Naive thymus-derived CD4-positive, alpha-beta T cell (primary cell): ENCODE measurements around the gene WARS2. TPM values are rescaled to one million over a fixed set of nuclear protein-coding genes. Genes with fewer than 3 reads are reported as not detected.

Experiments used
- ATAC-seq: fragments of 150-1000 bp; cut with Tn5 transposase; 2 replicates; pipeline ENCODE4 v1.10.0; 2021; ENCODE audit warnings: mild to moderate bottlenecking, moderate library complexity
- CTCF ChIA-PET: fragments of 350-600 bp; sonication (Branson Sonifier 250); formaldehyde crosslinking; loops from one replicate; lab custom pipeline; 2021; ENCODE audit warnings: antibody characterized with exemption; lab: Charles Lee
- POLR2A ChIA-PET: fragments of 350-600 bp; sonication (Branson Sonifier 250); formaldehyde crosslinking; loops from one replicate; lab custom pipeline; 2021; ENCODE audit warnings: antibody characterized with exemption, inconsistent platforms; lab: Charles Lee
- DNase-seq, 9 donors: peaks; one replicate each; pipeline versions ENCODE4 v3.0.0 to v3.0.0-alpha.2; 2020 to 2022; ENCODE audit warnings: mixed read lengths in 1 of 9
- H3K27ac ChIP-seq: one replicate; pipeline ENCODE4 v1.7.0; 2013; ENCODE audit warnings: mild to moderate bottlenecking, low read depth, low read length, moderate library complexity
- H3K27me3 ChIP-seq, 2 donors: one replicate each; pipeline ENCODE4 v1.7.0; 2013; ENCODE audit warnings: low read length in 2 of 2, mild to moderate bottlenecking in 2 of 2, moderate library complexity in 2 of 2; ENCODE audit not compliant: control insufficient read depth in 2 of 2, insufficient read depth in 2 of 2
- H3K36me3 ChIP-seq, 3 experiments: 1 replicate in 2 of 3; 2 replicates in 1 of 3; pipeline ENCODE4 v1.7.0; 2013; ENCODE audit warnings: low read length in 3 of 3, mild to moderate bottlenecking in 3 of 3, moderate library complexity in 1 of 3; ENCODE audit not compliant: insufficient read depth in 3 of 3, control insufficient read depth in 2 of 3
- H3K4me1 ChIP-seq, 2 donors: one replicate each; pipeline ENCODE4 v1.7.0; 2013; ENCODE audit warnings: low read length in 2 of 2, mild to moderate bottlenecking in 2 of 2, moderate library complexity in 1 of 2; ENCODE audit not compliant: control insufficient read depth in 2 of 2, insufficient read depth in 2 of 2
- H3K4me3 ChIP-seq: 2 replicates; pipeline ENCODE4 v1.7.0; 2013; ENCODE audit warnings: mild to moderate bottlenecking, low read length
- H3K9me3 ChIP-seq, 3 experiments: 1 replicate in 2 of 3; 2 replicates in 1 of 3; pipeline ENCODE4 v1.7.0; 2013; ENCODE audit warnings: low read length in 3 of 3; ENCODE audit not compliant: control insufficient read depth in 2 of 3
- H3K27ac Mint-ChIP-seq, 9 donors: one replicate each; pipeline ENCODE4 v1.8.0; 2020 to 2022; ENCODE audit warnings: mixed read lengths in 9 of 9, mild to moderate bottlenecking in 8 of 9, moderate library complexity in 5 of 9, inconsistent platforms in 2 of 9
- H3K27me3 Mint-ChIP-seq, 5 donors: one replicate each; pipeline ENCODE4 v1.8.0; 2021 to 2022; ENCODE audit warnings: mixed read lengths in 5 of 5, mild to moderate bottlenecking in 1 of 5
- H3K36me3 Mint-ChIP-seq, 5 donors: one replicate each; pipeline ENCODE4 v1.8.0; 2020 to 2022; ENCODE audit warnings: mixed read lengths in 5 of 5, mild to moderate bottlenecking in 3 of 5, inconsistent platforms in 1 of 5
- H3K4me1 Mint-ChIP-seq, 7 donors: one replicate each; pipeline ENCODE4 v1.8.0; 2020 to 2022; ENCODE audit warnings: mixed read lengths in 7 of 7, mild to moderate bottlenecking in 3 of 7, inconsistent platforms in 1 of 7
- H3K4me3 Mint-ChIP-seq, 10 donors: one replicate each; pipeline ENCODE4 v1.8.0; 2020 to 2022; ENCODE audit warnings: mild to moderate bottlenecking in 10 of 10, mixed read lengths in 10 of 10, moderate library complexity in 6 of 10, inconsistent platforms in 2 of 10
- H3K9me3 Mint-ChIP-seq, 11 donors: one replicate each; pipeline ENCODE4 v1.8.0; 2020 to 2022; ENCODE audit warnings: mixed read lengths in 11 of 11, mild to moderate bottlenecking in 4 of 11, inconsistent platforms in 1 of 11, moderate library complexity in 1 of 11
- intact Hi-C, 2 donors: fragments of 100-400 bp; cut with micrococcal nuclease; formaldehyde crosslinking; loops; one replicate each; pipeline ENCODE4 v1.15.1; 2023
- polyA plus RNA-seq, 2 donors: library from polyadenylated mRNA; unstranded; fragments of 300-500 nt; fragmentation: Illumina TruSeq; gene quantifications; one replicate each; pipeline ENCODE4 v1.2.3, GENCODE V29; 2021
- total RNA-seq, 6 experiments: library from RNA in 5 of 6; stranded (reverse) in 5 of 6; gene quantifications; 1 replicate in 5 of 6; 2 replicates in 1 of 6; pipeline ENCODE4 v1.2.3 and lab custom pipeline; 2021 to 2026

The WARS2 gene
- total and polyA plus RNA-seq, 7 experiments from 2014 or later = 8.6 to 27.1 (median 11.5) TPM

DNA sequence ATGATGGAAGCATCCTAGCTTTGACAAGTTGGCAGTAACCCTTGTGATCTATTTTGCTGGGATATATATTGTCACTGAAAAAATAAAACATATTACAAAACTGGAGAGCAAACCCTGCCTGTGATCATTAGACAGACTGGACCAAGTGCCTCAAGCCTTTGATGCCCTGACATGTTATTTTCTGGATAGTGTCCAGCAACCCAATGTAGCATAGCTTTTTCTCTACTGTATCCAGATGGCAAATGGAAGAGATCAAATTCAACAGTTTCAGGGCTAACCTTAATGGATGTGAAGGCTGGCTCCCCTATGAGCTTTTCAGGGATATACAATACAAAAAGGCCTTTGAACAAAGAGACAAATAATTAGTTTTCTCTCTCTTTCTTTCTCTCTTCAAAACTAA lies 25.1 kb downstream of the WARS2 start:
- H3K36me3 ChIP-seq = no peaks in the 10 kb centered on the region
- Mint-ChIP-seq H3K27me3 (no peaks in the 10 kb centered on the region), H3K9me3 (peaks cover 0 to 48% (median 15%) of the 10 kb centered on the region in 11 donors), H3K4me1 (peaks cover 0 to 12% (median 6%) of the 10 kb centered on the region in 7 donors), H3K36me3 (peaks cover 0 to 64% (median 49%) of the 10 kb centered on the region in 5 donors), H3K4me3 (no peak overlapping the region), H3K27ac (no peak overlapping the region)
- H3K27ac ChIP-seq = no peak overlapping the region
- POLR2A ChIA-PET = no interaction called here
- H3K27me3 ChIP-seq = no peaks in the 10 kb centered on the region
- DNase-seq (no peak), ATAC-seq (no peak)
- intact Hi-C loops = no loop called here
- peaks cover 0 to 5% (median 0%) of the 10 kb centered on the region in 3 experiments for H3K9me3 ChIP-seq
- CTCF ChIA-PET = interaction anchor here (0.8 kb wide), 1 partner anchor 96 kb away, joined by 3 read pairs; no protein-coding TSS in a partner anchor
- no peaks in the 10 kb centered on the region for H3K4me1 ChIP-seq
- H3K4me3 ChIP-seq = no peak overlapping the region

- H3K27me3 ChIP-seq = no peaks in the 10 kb centered on the region
- H3K4me3 ChIP-seq = no peak overlapping the region
- no peak overlapping the region for H3K27ac Mint-ChIP-seq
- ChIA-PET POLR2A (no interaction called here), CTCF (no interaction called here)
- ATAC-seq (no peak), DNase-seq (no peak)
- no peaks in the 10 kb centered on the region for H3K27me3 Mint-ChIP-seq
- peaks cover 0 to 48% (median 12%) of the 10 kb centered on the region in 11 donors for H3K9me3 Mint-ChIP-seq
- H3K4me1 ChIP-seq = no peaks in the 10 kb centered on the region
- peaks cover 0 to 61% (median 44%) of the 10 kb centered on the region in 5 donors for H3K36me3 Mint-ChIP-seq
- H3K27ac ChIP-seq = no peak overlapping the region
- peaks cover 0 to 5% (median 0%) of the 10 kb centered on the region in 3 experiments for H3K9me3 ChIP-seq
- H3K4me3 Mint-ChIP-seq = no peak overlapping the region
- H3K36me3 ChIP-seq = no peaks in the 10 kb centered on the region
- intact Hi-C loops = no loop called here
- peaks cover 0 to 10% (median 3%) of the 10 kb centered on the region in 7 donors for H3K4me1 Mint-ChIP-seq
Measured at GRCh38 chr1:119114786-119115185, 25.7 kb downstream of the WARS2 start.

GRCh38 chr1:119112791-119113190 lies 27.7 kb downstream of the WARS2 start:
- H3K27me3 ChIP-seq = no peaks in the 10 kb centered on the region
- intact Hi-C loops = no loop called here
- peaks cover 0 to 56% (median 39%) of the 10 kb centered on the region in 5 donors for H3K36me3 Mint-ChIP-seq
- CTCF ChIA-PET = no interaction called here
- no peak overlapping the region for H3K27ac Mint-ChIP-seq
- no peak overlapping the region for H3K27ac ChIP-seq
- H3K4me1 ChIP-seq = no peaks in the 10 kb centered on the region
- DNase-seq = no peak
- H3K4me3 ChIP-seq = no peak overlapping the region
- POLR2A ChIA-PET = no interaction called here
- peaks cover 0 to 8% (median 0%) of the 10 kb centered on the region in 7 donors for H3K4me1 Mint-ChIP-seq
- H3K4me3 Mint-ChIP-seq = no peak overlapping the region
- H3K36me3 ChIP-seq = no peaks in the 10 kb centered on the region
- peaks cover 0 to 5% (median 0%) of the 10 kb centered on the region in 3 experiments for H3K9me3 ChIP-seq
- H3K9me3 Mint-ChIP-seq = peaks cover 2 to 44% (median 9%) of the 10 kb centered on the region in 11 donors
- H3K27me3 Mint-ChIP-seq = no peaks in the 10 kb centered on the region
- no peak for ATAC-seq

- Mint-ChIP-seq H3K27me3 (no peaks in the 10 kb centered on the region), H3K4me3 (no peak overlapping the region), H3K27ac (no peak overlapping the region), H3K4me1 (peaks cover 0 to 8% (median 0%) of the 10 kb centered on the region in 7 donors), H3K9me3 (peaks cover 2 to 49% (median 10%) of the 10 kb centered on the region in 11 donors), H3K36me3 (peaks cover 0 to 59% (median 44%) of the 10 kb centered on the region in 5 donors)
- H3K4me1 ChIP-seq = no peaks in the 10 kb centered on the region
- H3K9me3 ChIP-seq = peaks cover 0 to 5% (median 0%) of the 10 kb centered on the region in 3 experiments
- ATAC-seq (no peak), DNase-seq (no peak)
- no peaks in the 10 kb centered on the region for H3K27me3 ChIP-seq
- H3K4me3 ChIP-seq = no peak overlapping the region
- ChIA-PET POLR2A (no interaction called here), CTCF (no interaction called here)
- intact Hi-C loops = no loop called here
- no peaks in the 10 kb centered on the region for H3K36me3 ChIP-seq
- H3K27ac ChIP-seq = no peak overlapping the region
Measured at GRCh38 chr1:119112244-119112643, 28.2 kb downstream of the WARS2 start.

GRCh38 chr1:119108988-119109387 lies 31.5 kb downstream of the WARS2 start:
- CTCF ChIA-PET = no interaction called here
- H3K27ac ChIP-seq = no peak overlapping the region
- peaks cover 0 to 6% (median 0%) of the 10 kb centered on the region in 7 donors for H3K4me1 Mint-ChIP-seq

GRCh38 chr1:119103764-119104163 lies 36.7 kb downstream of the WARS2 start:
- intact Hi-C loops = no loop called here
- H3K27ac Mint-ChIP-seq = no peak overlapping the region
- H3K4me1 Mint-ChIP-seq = peaks cover 0 to 12% (median 0%) of the 10 kb centered on the region in 7 donors
- no peaks in the 10 kb centered on the region for H3K36me3 ChIP-seq
- H3K27ac ChIP-seq = no peak overlapping the region
- CTCF ChIA-PET = no interaction called here
- H3K9me3 ChIP-seq = no peaks in the 10 kb centered on the region
- peaks cover 0 to 60% (median 37%) of the 10 kb centered on the region in 5 donors for H3K36me3 Mint-ChIP-seq
- POLR2A ChIA-PET = no interaction called here
- H3K9me3 Mint-ChIP-seq = peaks cover 2 to 58% (median 6%) of the 10 kb centered on the region in 11 donors
- H3K27me3 Mint-ChIP-seq = no peaks in the 10 kb centered on the region
- ATAC-seq = no peak
- no peak for DNase-seq
- H3K4me3 Mint-ChIP-seq = no peak overlapping the region
- no peak overlapping the region for H3K4me3 ChIP-seq
- H3K4me1 ChIP-seq = no peaks in the 10 kb centered on the region
- no peaks in the 10 kb centered on the region for H3K27me3 ChIP-seq

More at GRCh38 chr1:119108988-119109387, 31.5 kb downstream of the WARS2 start:
- no peaks in the 10 kb centered on the region for H3K27me3 ChIP-seq
- no peaks in the 10 kb centered on the region for H3K36me3 ChIP-seq
- H3K4me1 ChIP-seq = no peaks in the 10 kb centered on the region
- H3K9me3 Mint-ChIP-seq = peaks cover 5 to 61% (median 12%) of the 10 kb centered on the region in 11 donors
- no peak for ATAC-seq
- no peak overlapping the region for H3K4me3 ChIP-seq
- intact Hi-C loops = no loop called here
- H3K27me3 Mint-ChIP-seq = no peaks in the 10 kb centered on the region
- peaks cover 0 to 5% (median 0%) of the 10 kb centered on the region in 3 experiments for H3K9me3 ChIP-seq
- peaks cover 0 to 69% (median 41%) of the 10 kb centered on the region in 5 donors for H3K36me3 Mint-ChIP-seq
- POLR2A ChIA-PET = no interaction called here
- no peak overlapping the region for H3K27ac Mint-ChIP-seq
- H3K4me3 Mint-ChIP-seq = no peak overlapping the region
- no peak for DNase-seq

- no peaks in the 10 kb centered on the region for H3K4me1 ChIP-seq
- peaks cover 0 to 12% (median 0%) of the 10 kb centered on the region in 7 donors for H3K4me1 Mint-ChIP-seq
- no peak overlapping the region for H3K4me3 Mint-ChIP-seq
- ATAC-seq = no peak
- H3K9me3 Mint-ChIP-seq = peaks cover 0 to 50% (median 5%) of the 10 kb centered on the region in 11 donors
- no peaks in the 10 kb centered on the region for H3K36me3 ChIP-seq
- DNase-seq = no peak
- no peak overlapping the region for H3K27ac Mint-ChIP-seq
- no peaks in the 10 kb centered on the region for H3K27me3 ChIP-seq
- H3K4me3 ChIP-seq = no peak overlapping the region
- H3K9me3 ChIP-seq = no peaks in the 10 kb centered on the region
- no peaks in the 10 kb centered on the region for H3K27me3 Mint-ChIP-seq
- ChIA-PET POLR2A (no interaction called here), CTCF (no interaction called here)
- H3K27ac ChIP-seq = no peak overlapping the region
- peaks cover 0 to 61% (median 36%) of the 10 kb centered on the region in 5 donors for H3K36me3 Mint-ChIP-seq
- intact Hi-C loops = no loop called here
Measured at GRCh38 chr1:119102051-119102450, 38.4 kb downstream of the WARS2 start.
